Duodenal mucosa (tissue), 2 donors: ENCODE measurements around the gene NBAS.

Experiments used
- H3K27ac ChIP-seq: one replicate; pipeline ENCODE4 v1.7.0; 2013; ENCODE audit warnings: low read depth, low read length
- H3K27me3 ChIP-seq, 2 donors: one replicate each; pipeline ENCODE4 v1.7.0; 2013; ENCODE audit warnings: low read length in 2 of 2, control low read depth in 1 of 2; ENCODE audit not compliant: insufficient read depth in 2 of 2, control insufficient read depth in 1 of 2
- H3K36me3 ChIP-seq, 2 donors: one replicate each; pipeline ENCODE4 v1.7.0; 2013; ENCODE audit warnings: low read length in 2 of 2, control low read depth in 1 of 2; ENCODE audit not compliant: insufficient read depth in 2 of 2, control insufficient read depth in 1 of 2
- H3K4me1 ChIP-seq, 2 donors: one replicate each; pipeline ENCODE4 v1.7.0; 2013; ENCODE audit warnings: low read length in 2 of 2, control low read depth in 1 of 2; ENCODE audit not compliant: insufficient read depth in 2 of 2, control insufficient read depth in 1 of 2
- H3K4me3 ChIP-seq, 2 donors: one replicate each; pipeline ENCODE4 v1.7.0; 2013; ENCODE audit warnings: low read length in 2 of 2, low read depth in 1 of 2
- H3K9ac ChIP-seq, 2 donors: one replicate each; pipeline ENCODE4 v1.7.0; 2013; ENCODE audit warnings: low read length in 2 of 2, low read depth in 1 of 2
- H3K9me3 ChIP-seq, 2 donors: one replicate each; pipeline ENCODE4 v1.7.0; 2013; ENCODE audit warnings: low read length in 2 of 2, control low read depth in 1 of 2; ENCODE audit not compliant: control insufficient read depth in 1 of 2

NBAS gene

GRCh38 chr2:15147591-15147990 lies 413.5 kb downstream of the NBAS start:
- no peaks in the 10 kb centered on the region for H3K9me3 ChIP-seq
- H3K27me3 ChIP-seq: no peaks in the 10 kb centered on the region
- no peaks in the 10 kb centered on the region for H3K4me1 ChIP-seq
- H3K9ac ChIP-seq: no peak overlapping the region
- no peak overlapping the region for H3K4me3 ChIP-seq
- no peaks in the 10 kb centered on the region for H3K36me3 ChIP-seq
- H3K27ac ChIP-seq: no peak overlapping the region

- no peaks in the 10 kb centered on the region for H3K27me3 ChIP-seq
- no peaks in the 10 kb centered on the region for H3K36me3 ChIP-seq
- no peaks in the 10 kb centered on the region for H3K4me1 ChIP-seq
- H3K27ac ChIP-seq: no peak overlapping the region
- no peaks in the 10 kb centered on the region for H3K9me3 ChIP-seq
- no peak overlapping the region for H3K4me3 ChIP-seq
- no peak overlapping the region for H3K9ac ChIP-seq
Observed at GRCh38 chr2:15146960-15147359, 414.2 kb downstream of the NBAS start.

- Histone ChIP-seq H3K27ac (no peak overlapping the region), H3K36me3 (no peaks in the 10 kb centered on the region), H3K4me3 (no peak overlapping the region), H3K27me3 (no peaks in the 10 kb centered on the region), H3K9ac (no peak overlapping the region), H3K9me3 (no peaks in the 10 kb centered on the region), H3K4me1 (no peaks in the 10 kb centered on the region)
Observed at GRCh38 chr2:15145919-15146318, 415.2 kb downstream of the NBAS start.

- no peaks in the 10 kb centered on the region for H3K27me3 ChIP-seq
- H3K9ac ChIP-seq: no peak overlapping the region
- no peaks in the 10 kb centered on the region for H3K4me1 ChIP-seq
- H3K9me3 ChIP-seq: peaks cover 0 to under 1% of the 10 kb centered on the region in 2 donors
- no peaks in the 10 kb centered on the region for H3K36me3 ChIP-seq
- no peak overlapping the region for H3K27ac ChIP-seq
- no peak overlapping the region for H3K4me3 ChIP-seq
Observed at GRCh38 chr2:15145046-15145817, 415.9 kb downstream of the NBAS start.

- no peak overlapping the region for H3K27ac ChIP-seq
- H3K36me3 ChIP-seq: no peaks in the 10 kb centered on the region
- no peak overlapping the region for H3K9ac ChIP-seq
- H3K4me3 ChIP-seq: no peak overlapping the region
- no peaks in the 10 kb centered on the region for H3K4me1 ChIP-seq
- peaks cover 0 to 7% of the 10 kb centered on the region in 2 donors for H3K9me3 ChIP-seq
- no peaks in the 10 kb centered on the region for H3K27me3 ChIP-seq
Observed at GRCh38 chr2:15142069-15142689, 419.0 kb downstream of the NBAS start.

DNA sequence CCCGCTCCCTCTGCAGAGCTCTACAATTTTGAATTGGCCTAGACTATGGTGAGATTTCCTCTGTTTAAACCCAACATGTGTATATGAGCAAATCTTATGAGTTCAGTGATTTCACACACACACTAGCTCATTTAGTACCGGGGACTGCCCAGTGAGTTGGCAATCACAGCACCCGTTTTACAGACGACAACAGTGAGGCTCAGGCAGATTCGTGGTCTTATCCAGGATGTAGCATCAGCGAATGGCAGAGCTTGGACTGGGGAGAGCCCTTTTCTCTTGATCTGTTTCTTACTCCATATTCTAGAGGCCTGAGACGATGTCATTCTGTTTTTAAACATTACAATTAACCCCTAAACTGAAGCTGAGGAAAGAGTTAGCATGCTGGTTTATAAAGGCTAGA lies 419.9 kb downstream of the NBAS start:
- H3K4me1 ChIP-seq: no peaks in the 10 kb centered on the region
- H3K27ac ChIP-seq: no peak overlapping the region
- H3K4me3 ChIP-seq: no peak overlapping the region
- H3K27me3 ChIP-seq: no peaks in the 10 kb centered on the region
- H3K9me3 ChIP-seq: peaks cover 0 to 7% of the 10 kb centered on the region in 2 donors
- no peak overlapping the region for H3K9ac ChIP-seq
- no peaks in the 10 kb centered on the region for H3K36me3 ChIP-seq

- no peaks in the 10 kb centered on the region for H3K36me3 ChIP-seq
- no peaks in the 10 kb centered on the region for H3K27me3 ChIP-seq
- no peak overlapping the region for H3K4me3 ChIP-seq
- no peak overlapping the region for H3K9ac ChIP-seq
- peaks cover 0 to 7% of the 10 kb centered on the region in 2 donors for H3K9me3 ChIP-seq
- H3K27ac ChIP-seq: no peak overlapping the region
- H3K4me1 ChIP-seq: no peaks in the 10 kb centered on the region
Observed at GRCh38 chr2:15136639-15137038, 424.5 kb downstream of the NBAS start.

DNA sequence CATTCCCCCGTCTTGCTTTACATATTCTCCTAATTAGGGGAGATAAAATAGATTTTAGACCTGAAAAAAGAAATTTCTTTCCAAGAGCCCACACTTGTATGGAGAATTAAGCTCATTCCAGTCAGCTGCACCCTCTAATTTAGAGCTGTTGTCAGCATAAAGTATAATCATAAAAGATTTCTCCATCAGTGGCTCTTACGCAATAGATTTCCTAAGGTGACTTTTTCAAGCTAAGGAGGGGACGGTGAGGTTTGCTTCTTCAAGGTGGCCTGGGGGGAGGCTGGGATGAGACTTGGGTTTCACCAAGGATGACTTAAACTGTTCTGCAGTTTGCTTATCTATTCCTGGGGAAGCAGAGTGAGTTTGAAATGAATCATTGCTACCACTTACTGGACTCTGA lies 426.2 kb downstream of the NBAS start:
- Histone ChIP-seq H3K27me3 (no peaks in the 10 kb centered on the region), H3K4me3 (no peak overlapping the region), H3K4me1 (no peaks in the 10 kb centered on the region), H3K9me3 (peaks cover 0 to 4% of the 10 kb centered on the region in 2 donors), H3K9ac (no peak overlapping the region), H3K36me3 (no peaks in the 10 kb centered on the region), H3K27ac (no peak overlapping the region)

GRCh38 chr2:15133461-15133860 lies 427.7 kb downstream of the NBAS start:
- Histone ChIP-seq H3K4me1 (no peaks in the 10 kb centered on the region), H3K9ac (no peak overlapping the region), H3K27ac (no peak overlapping the region), H3K4me3 (no peak overlapping the region), H3K9me3 (no peaks in the 10 kb centered on the region), H3K36me3 (no peaks in the 10 kb centered on the region), H3K27me3 (no peaks in the 10 kb centered on the region)

DNA sequence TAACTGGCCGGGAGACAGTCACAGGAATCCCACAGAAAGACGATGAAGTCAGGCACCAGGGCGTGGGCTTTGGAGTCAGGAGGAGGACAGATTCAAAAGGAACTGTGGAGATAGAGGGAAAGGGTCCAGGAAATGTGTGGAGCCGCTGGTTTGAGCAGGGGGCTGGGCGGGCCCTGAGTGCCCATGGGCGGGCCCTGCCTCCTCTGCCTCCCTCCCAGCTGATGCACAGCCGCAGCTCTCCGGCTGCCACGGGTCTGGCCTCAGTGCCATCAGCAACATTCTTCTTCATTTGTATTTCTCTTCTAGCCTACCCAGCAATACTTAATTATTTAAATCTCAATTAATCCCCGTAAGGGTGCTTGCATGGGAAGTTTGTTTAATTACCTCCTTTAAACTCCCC lies 432.3 kb downstream of the NBAS start:
- H3K4me3 ChIP-seq: no peak overlapping the region
- no peaks in the 10 kb centered on the region for H3K27me3 ChIP-seq
- no peak overlapping the region for H3K27ac ChIP-seq
- H3K4me1 ChIP-seq: peaks cover 10 to 20% of the 10 kb centered on the region in 2 donors
- H3K9me3 ChIP-seq: no peaks in the 10 kb centered on the region
- no peak overlapping the region for H3K9ac ChIP-seq
- H3K36me3 ChIP-seq: no peaks in the 10 kb centered on the region
